Activated CD4-positive, alpha-beta T cell treated with anti-CD3 and anti-CD28 coated beads for 36 hours (primary cell): ENCODE results near the gene PFN3. TPM values are rescaled to one million over a fixed set of nuclear protein-coding genes. Genes with fewer than 3 reads are reported as not detected.

ENCODE experiments used
- ATAC-seq: fragments of 200-7000 bp; cut with Tn5 transposase; one replicate; pipeline ENCODE4 v1.10.0; 2021; ENCODE audit warnings: mild to moderate bottlenecking, moderate library complexity
- CTCF ChIA-PET: fragments of 350-600 bp; sonication (Branson Sonifier 250); formaldehyde crosslinking; loops from one replicate; lab custom pipeline; 2021; ENCODE audit warnings: antibody characterized with exemption; lab: Charles Lee
- POLR2A ChIA-PET: fragments of 350-600 bp; sonication (Branson Sonifier 250); formaldehyde crosslinking; loops from one replicate; lab custom pipeline; 2021; ENCODE audit warnings: antibody characterized with exemption, inconsistent platforms; lab: Charles Lee
- DNase-seq: peaks from one replicate; pipeline ENCODE4 v3.0.0-alpha.2; 2020
- H3K27ac Mint-ChIP-seq: one replicate; pipeline ENCODE4 v1.8.0; 2021; ENCODE audit warnings: mixed read lengths
- H3K27me3 Mint-ChIP-seq: one replicate; pipeline ENCODE4 v1.8.0; 2021; ENCODE audit warnings: mixed read lengths
- H3K36me3 Mint-ChIP-seq: one replicate; pipeline ENCODE4 v1.8.0; 2021; ENCODE audit warnings: low read depth, mixed read lengths
- H3K4me1 Mint-ChIP-seq: one replicate; pipeline ENCODE4 v1.8.0; 2021; ENCODE audit warnings: mixed read lengths
- H3K4me3 Mint-ChIP-seq: one replicate; pipeline ENCODE4 v1.8.0; 2021; ENCODE audit warnings: mild to moderate bottlenecking, moderate library complexity, mixed read lengths
- H3K9me3 Mint-ChIP-seq: one replicate; pipeline ENCODE4 v1.8.0; 2021; ENCODE audit warnings: low read depth, mixed read lengths
- intact Hi-C, 2 experiments: fragments of 100-400 bp; cut with DNase I in 1 of 2; cut with micrococcal nuclease in 1 of 2; formaldehyde crosslinking; loops; one replicate each; pipeline versions ENCODE4 v1.14.2 to v1.15.1; 2022 to 2024; cut with DNase I, micrococcal nuclease
- total RNA-seq, 2 experiments: library from RNA; stranded (reverse); gene quantifications; one replicate each; pipeline ENCODE4 v1.2.3, GENCODE V29; 2021

PFN3 gene
- total RNA-seq, 2 experiments from 2014 or later, result not detected

- peaks cover 61% of the 10 kb centered on the region for H3K4me1 Mint-ChIP-seq
- ATAC-seq, result no peak
These were observed 26.7 kb downstream of the PFN3 start for GRCh38 chr5:177373806-177374205.

GRCh38 chr5:177372910-177373309, 27.6 kb downstream of the PFN3 start:
- POLR2A ChIA-PET, result interaction anchor here (0.7 kb wide), 1 partner anchor 77 kb away, joined by 3 read pairs; no protein-coding TSS in a partner anchor
- H3K4me1 Mint-ChIP-seq, result peaks cover 67% of the 10 kb centered on the region
- peak; percentile 36 for ATAC-seq
- peak; percentile 50 for DNase-seq
- peaks cover 28% of the 10 kb centered on the region for H3K36me3 Mint-ChIP-seq
- CTCF ChIA-PET, result interaction anchor here (0.6 to 7.3 kb wide), 9 partner anchors 9 to 259 kb away, joined by 3 to 65 read pairs (median 4); partner anchors contain the start of genes PDLIM7 and RGS14
- H3K27me3 Mint-ChIP-seq, result no peaks in the 10 kb centered on the region
- H3K9me3 Mint-ChIP-seq, result no peaks in the 10 kb centered on the region
- H3K4me3 Mint-ChIP-seq, result peak overlapping the region; percentile 26
- intact Hi-C loops, result no loop called here
- peak overlapping the region; percentile 84 for H3K27ac Mint-ChIP-seq

More at GRCh38 chr5:177373806-177374205, 26.7 kb downstream of the PFN3 start:
- peak overlapping the region; percentile 38 for H3K27ac Mint-ChIP-seq
- intact Hi-C loops, result no loop called here
- ChIA-PET POLR2A (no interaction called here), CTCF (interaction anchor here (2.4 to 7.3 kb wide), 2 partner anchors 17 to 29 kb away, joined by 19 to 65 read pairs; no protein-coding TSS in a partner anchor)
- no peaks in the 10 kb centered on the region for H3K9me3 Mint-ChIP-seq
- H3K4me3 Mint-ChIP-seq, result no peak overlapping the region
- no peaks in the 10 kb centered on the region for H3K27me3 Mint-ChIP-seq
- no peak for DNase-seq
- peaks cover 20% of the 10 kb centered on the region for H3K36me3 Mint-ChIP-seq

GRCh38 chr5:177372034-177372896, 28.2 kb downstream of the PFN3 start:
- DNase-seq, result peak; percentile 57
- peak; percentile 67 for ATAC-seq
- POLR2A ChIA-PET, result interaction anchor here (0.6 to 0.7 kb wide), 3 partner anchors 11 to 125 kb away, joined by 3 read pairs; no protein-coding TSS in a partner anchor
- Mint-ChIP-seq H3K4me3 (peak overlapping the region; percentile 57), H3K27me3 (no peaks in the 10 kb centered on the region), H3K4me1 (peaks cover 67% of the 10 kb centered on the region), H3K9me3 (no peaks in the 10 kb centered on the region), H3K27ac (peak overlapping the region; percentile 84), H3K36me3 (peaks cover 28% of the 10 kb centered on the region)
- CTCF ChIA-PET, result interaction anchor here (0.6 to 7.3 kb wide), 15 partner anchors 10 to 258 kb away, joined by 3 to 65 read pairs (median 4); partner anchors contain the start of genes LMAN2, PDLIM7 and RGS14
- intact Hi-C loops, result no loop called here

- ChIA-PET POLR2A (interaction anchor here (0.5 to 1.0 kb wide), 4 partner anchors 12 to 200 kb away, joined by 3 read pairs; no protein-coding TSS in a partner anchor), CTCF (interaction anchor here (0.9 to 7.3 kb wide), 17 partner anchors 11 to 131 kb away, joined by 3 to 65 read pairs (median 5); partner anchors contain the start of genes LMAN2, PDLIM7, RGS14 and SLC34A1)
- DNase-seq (no peak), ATAC-seq (no peak)
- H3K4me3 Mint-ChIP-seq, result peak overlapping the region; percentile 57
- intact Hi-C loops, result no loop called here
- H3K9me3 Mint-ChIP-seq, result no peaks in the 10 kb centered on the region
- peaks cover 69% of the 10 kb centered on the region for H3K4me1 Mint-ChIP-seq
- H3K27ac Mint-ChIP-seq, result peak overlapping the region; percentile 76
- H3K27me3 Mint-ChIP-seq, result no peaks in the 10 kb centered on the region
- H3K36me3 Mint-ChIP-seq, result peaks cover 34% of the 10 kb centered on the region
These were observed 29.1 kb downstream of the PFN3 start for GRCh38 chr5:177371120-177372033.

GRCh38 chr5:177370488-177371119, 29.9 kb downstream of the PFN3 start:
- DNase-seq (peak; percentile 76), ATAC-seq (peak; percentile 66)
- ChIA-PET CTCF (interaction anchor here (0.8 to 7.3 kb wide), 17 partner anchors 8 to 131 kb away, joined by 3 to 65 read pairs (median 6); partner anchors contain the start of genes LMAN2, PDLIM7, RGS14 and SLC34A1), POLR2A (interaction anchor here (0.5 to 1.0 kb wide), 4 partner anchors 10 to 201 kb away, joined by 3 read pairs; no protein-coding TSS in a partner anchor)
- peaks cover 35% of the 10 kb centered on the region for H3K36me3 Mint-ChIP-seq
- H3K27me3 Mint-ChIP-seq, result no peaks in the 10 kb centered on the region
- intact Hi-C loops, result no loop called here
- H3K4me3 Mint-ChIP-seq, result peak overlapping the region; percentile 53
- no peaks in the 10 kb centered on the region for H3K9me3 Mint-ChIP-seq
- no peak overlapping the region for H3K27ac Mint-ChIP-seq
- peaks cover 70% of the 10 kb centered on the region for H3K4me1 Mint-ChIP-seq

- ChIA-PET CTCF (interaction anchor here (0.6 to 7.3 kb wide), 29 partner anchors 9 to 132 kb away, joined by 3 to 65 read pairs (median 5); partner anchors contain the start of genes LMAN2, PDLIM7 and RGS14), POLR2A (interaction anchor here (0.6 to 1.0 kb wide), 5 partner anchors 8 to 102 kb away, joined by 3 to 4 read pairs (median 3); no protein-coding TSS in a partner anchor)
- ATAC-seq (no peak), DNase-seq (no peak)
- Mint-ChIP-seq H3K9me3 (no peaks in the 10 kb centered on the region), H3K4me1 (peaks cover 72% of the 10 kb centered on the region), H3K4me3 (no peak overlapping the region), H3K27ac (peak overlapping the region; percentile 63), H3K36me3 (peaks cover 37% of the 10 kb centered on the region), H3K27me3 (no peaks in the 10 kb centered on the region)
- intact Hi-C loops, result no loop called here
These were observed 30.6 kb downstream of the PFN3 start for GRCh38 chr5:177369645-177370440.

- CTCF ChIA-PET, result interaction anchor here (0.6 to 7.3 kb wide), 22 partner anchors 9 to 511 kb away, joined by 3 to 65 read pairs (median 5); partner anchors contain the start of genes LMAN2 and RGS14
- intact Hi-C loops, result no loop called here
These were observed 31.4 kb downstream of the PFN3 start for GRCh38 chr5:177368869-177369644.

GRCh38 chr5:177367981-177368868, 32.2 kb downstream of the PFN3 start:
- CTCF ChIA-PET, result interaction anchor here (0.6 to 7.3 kb wide), 17 partner anchors 8 to 510 kb away, joined by 3 to 65 read pairs (median 5); partner anchors contain the start of genes LMAN2 and RGS14
- Mint-ChIP-seq H3K4me1 (peaks cover 73% of the 10 kb centered on the region), H3K27me3 (no peaks in the 10 kb centered on the region), H3K9me3 (no peaks in the 10 kb centered on the region), H3K27ac (peak overlapping the region; percentile 16), H3K4me3 (no peak overlapping the region), H3K36me3 (peaks cover 38% of the 10 kb centered on the region)
- POLR2A ChIA-PET, result interaction anchor here (0.7 to 1.0 kb wide), 2 partner anchors 10 to 65 kb away, joined by 3 read pairs; partner anchors contain the start of genes PRELID1 and RAB24
- ATAC-seq, result no peak
- intact Hi-C loops, result no loop called here
- DNase-seq, result no peak

More at GRCh38 chr5:177368869-177369644, 31.4 kb downstream of the PFN3 start:
- Mint-ChIP-seq H3K4me3 (no peak overlapping the region), H3K9me3 (no peaks in the 10 kb centered on the region), H3K4me1 (peaks cover 73% of the 10 kb centered on the region), H3K27ac (peak overlapping the region; percentile 63), H3K36me3 (peaks cover 38% of the 10 kb centered on the region), H3K27me3 (no peaks in the 10 kb centered on the region)
- POLR2A ChIA-PET, result interaction anchor here (0.6 to 1.0 kb wide), 3 partner anchors 9 to 103 kb away, joined by 3 to 4 read pairs (median 3); partner anchors contain the start of genes PRELID1 and RAB24
- DNase-seq (peak; percentile 56), ATAC-seq (no peak)
